CD4-positive, alpha-beta T cell (primary cell): Measurements from ENCODE around the gene SLC9A8. TPM values are rescaled to one million over a fixed set of nuclear protein-coding genes. Genes with fewer than 3 reads are reported as not detected.

ENCODE experiments used
- ATAC-seq: fragments of 200-7000 bp; cut with Tn5 transposase; one replicate; pipeline ENCODE4 v1.10.0; 2022; ENCODE audit warnings: mild to moderate bottlenecking; ENCODE audit not compliant: poor library complexity
- CTCF ChIA-PET: fragments of 350-600 bp; sonication (Branson Sonifier 250); formaldehyde crosslinking; loops from one replicate; lab custom pipeline; 2021; ENCODE audit warnings: antibody characterized with exemption, inconsistent platforms; lab: Charles Lee
- POLR2A ChIA-PET: fragments of 350-600 bp; sonication (Branson Sonifier 250); formaldehyde crosslinking; loops from one replicate; lab custom pipeline; 2021; ENCODE audit warnings: antibody characterized with exemption, inconsistent platforms; lab: Charles Lee
- DNase-seq, 14 experiments: peaks; one replicate each; pipeline ENCODE4 v3.0.0-alpha.2; 2013 to 2020; ENCODE audit warnings: mixed read lengths in 2 of 14
- H3K27ac ChIP-seq, 2 donors: one replicate each; pipeline versions ENCODE4 v1.5.1 to v1.7.0; 2013; ENCODE audit warnings: low read length in 2 of 2, low read depth in 1 of 2, mild to moderate bottlenecking in 1 of 2
- H3K27me3 ChIP-seq, 2 experiments: 1 replicate in 1 of 2; 2 replicates in 1 of 2; pipeline versions ENCODE4 v1.6.1 to v1.7.0; 2013; ENCODE audit warnings: low read length in 2 of 2, control low read depth in 1 of 2, mild to moderate bottlenecking in 1 of 2, moderate library complexity in 1 of 2; ENCODE audit not compliant: insufficient read depth in 2 of 2, control insufficient read depth in 1 of 2
- H3K36me3 ChIP-seq: one replicate; pipeline ENCODE4 v1.6.1; 2013; ENCODE audit warnings: low read length, control low read depth; ENCODE audit not compliant: insufficient read depth
- H3K4me1 ChIP-seq: one replicate; pipeline ENCODE4 v1.6.1; 2013; ENCODE audit warnings: low read length, control low read depth; ENCODE audit not compliant: insufficient read depth
- H3K4me3 ChIP-seq: one replicate; pipeline ENCODE4 v1.5.1; 2013; ENCODE audit warnings: mild to moderate bottlenecking, low read length, moderate library complexity
- H3K9me3 ChIP-seq, 2 experiments: 1 replicate in 1 of 2; 2 replicates in 1 of 2; pipeline versions ENCODE4 v1.6.1 to v1.7.0; 2013; ENCODE audit warnings: low read length in 2 of 2, mild to moderate bottlenecking in 2 of 2, control low read depth in 1 of 2, moderate library complexity in 1 of 2; ENCODE audit not compliant: control insufficient read depth in 1 of 2, insufficient read depth in 1 of 2
- H3K27ac Mint-ChIP-seq: one replicate; pipeline ENCODE4 v1.8.0; 2020; ENCODE audit warnings: mixed read lengths
- H3K27me3 Mint-ChIP-seq: one replicate; pipeline ENCODE4 v1.8.0; 2021; ENCODE audit warnings: mixed read lengths
- H3K36me3 Mint-ChIP-seq: one replicate; pipeline ENCODE4 v1.8.0; 2021; ENCODE audit warnings: low read depth, mixed read lengths
- H3K4me1 Mint-ChIP-seq: one replicate; pipeline ENCODE4 v1.8.0; 2021; ENCODE audit warnings: low read depth, mixed read lengths
- H3K4me3 Mint-ChIP-seq: one replicate; pipeline ENCODE4 v1.8.0; 2020; ENCODE audit warnings: mild to moderate bottlenecking, mixed read lengths
- H3K9me3 Mint-ChIP-seq: one replicate; pipeline ENCODE4 v1.8.0; 2020; ENCODE audit warnings: mixed read lengths
- CTCF ChIP-seq: fragments of 200-600 bp; IDR thresholded peaks from one replicate; pipeline ENCODE4 v1.8.0; 2022; ENCODE audit warnings: antibody characterized with exemption, mild to moderate bottlenecking
- intact Hi-C, 2 experiments: fragments of 100-400 bp; cut with DNase I in 1 of 2; cut with micrococcal nuclease in 1 of 2; formaldehyde crosslinking; loops; one replicate each; pipeline versions ENCODE4 v1.15.1 to v1.9.0; 2023 to 2025; cut with DNase I, micrococcal nuclease
- total RNA-seq, 174 experiments: library from RNA in 2 of 174; stranded (reverse) in 2 of 174; gene quantifications; one replicate each; pipeline ENCODE4 v1.2.3 and lab custom pipeline; 2021 to 2026

Gene SLC9A8
- total RNA-seq, 2 experiments from 2014 or later = 29.5 to 30.2 TPM

- DNase-seq = no peak
- peaks cover 44% of the 10 kb centered on the region for H3K36me3 ChIP-seq
- intact Hi-C loops = loop anchor here (10.0 kb wide), 4 partner anchors 96 to 916 kb away; partner anchors contain the start of genes B4GALT5 (in 1 of the 2), PARD6B (in 1 of the 2), SPATA2 (in 1 of the 2) and UBE2V1 (in 1 of the 2)
- no peak overlapping the region for H3K4me3 Mint-ChIP-seq
- no peak for ATAC-seq
- peaks cover 64% of the 10 kb centered on the region for H3K4me1 Mint-ChIP-seq
- no peaks in the 10 kb centered on the region for H3K27me3 ChIP-seq
- H3K36me3 Mint-ChIP-seq = peaks cover 77% of the 10 kb centered on the region
- H3K27ac Mint-ChIP-seq = peak overlapping the region; percentile 27
- H3K27me3 Mint-ChIP-seq = no peaks in the 10 kb centered on the region
- no peaks in the 10 kb centered on the region for H3K9me3 ChIP-seq
- H3K4me1 ChIP-seq = peaks cover 29% of the 10 kb centered on the region
- no peak overlapping the region for H3K27ac ChIP-seq
- no peak overlapping the region for H3K4me3 ChIP-seq
- no peaks in the 10 kb centered on the region for H3K9me3 Mint-ChIP-seq
- POLR2A ChIA-PET = no interaction called here
- TF ChIP-seq CTCF = no peak
- CTCF ChIA-PET = no interaction called here
These were observed 6.2 kb downstream of the SLC9A8 start for GRCh38 chr20:49818816-49819215.

GRCh38 chr20:49819702-49820101 lies 7.1 kb downstream of the SLC9A8 start:
- Histone ChIP-seq H3K27ac (no peak overlapping the region), H3K4me3 (no peak overlapping the region), H3K4me1 (peaks cover 28% of the 10 kb centered on the region), H3K36me3 (peaks cover 47% of the 10 kb centered on the region), H3K27me3 (no peaks in the 10 kb centered on the region), H3K9me3 (no peaks in the 10 kb centered on the region)
- ATAC-seq = no peak
- H3K27me3 Mint-ChIP-seq = no peaks in the 10 kb centered on the region
- no peak for TF ChIP-seq CTCF
- H3K9me3 Mint-ChIP-seq = no peaks in the 10 kb centered on the region
- ChIA-PET CTCF (interaction anchor here (1.3 kb wide), 1 partner anchor 209 kb away, joined by 3 read pairs; no protein-coding TSS in a partner anchor), POLR2A (no interaction called here)
- H3K4me1 Mint-ChIP-seq = peaks cover 63% of the 10 kb centered on the region
- H3K36me3 Mint-ChIP-seq = peaks cover 83% of the 10 kb centered on the region
- H3K4me3 Mint-ChIP-seq = no peak overlapping the region
- intact Hi-C loops = loop anchor here (10.0 kb wide), 4 partner anchors 95 to 915 kb away; partner anchors contain the start of genes B4GALT5 (in 1 of the 2), PARD6B (in 1 of the 2), SPATA2 (in 1 of the 2) and UBE2V1 (in 1 of the 2)
- no peak for DNase-seq
- peak overlapping the region; percentile 27 for H3K27ac Mint-ChIP-seq

GRCh38 chr20:49821381-49821780 lies 8.8 kb downstream of the SLC9A8 start:
- peaks cover 63% of the 10 kb centered on the region for H3K4me1 Mint-ChIP-seq
- Histone ChIP-seq H3K9me3 (no peaks in the 10 kb centered on the region), H3K4me3 (no peak overlapping the region), H3K27ac (no peak overlapping the region), H3K4me1 (peaks cover 27% of the 10 kb centered on the region), H3K36me3 (peaks cover 46% of the 10 kb centered on the region), H3K27me3 (no peaks in the 10 kb centered on the region)
- H3K27me3 Mint-ChIP-seq = no peaks in the 10 kb centered on the region
- H3K27ac Mint-ChIP-seq = peak overlapping the region; percentile 69
- CTCF ChIA-PET = interaction anchor here (2.4 kb wide), 1 partner anchor 9 kb away, joined by 5 read pairs; the partner anchor contains the start of gene SLC9A8
- POLR2A ChIA-PET = no interaction called here
- TF ChIP-seq CTCF = no peak
- ATAC-seq = no peak
- DNase-seq = no peak
- peaks cover 83% of the 10 kb centered on the region for H3K36me3 Mint-ChIP-seq
- intact Hi-C loops = no loop called here
- no peaks in the 10 kb centered on the region for H3K9me3 Mint-ChIP-seq
- H3K4me3 Mint-ChIP-seq = no peak overlapping the region
